Transverse colon (tissue), 4 donors: ENCODE measurements around the gene CBX3. TPM values are rescaled to one million over a fixed set of nuclear protein-coding genes. Genes with fewer than 3 reads are reported as not detected.
A peak's percentile ranks its signal among the peaks of the same experiment; 100 is the strongest.
"Not testable (repeated sequence)": the region's sequence is repeated elsewhere in the genome, so short reads cannot be mapped to it uniquely, and the experiment has no call there.

ENCODE experiments used
- DNase-seq: peaks from one replicate; pipeline ENCODE4 v3.0.0-alpha.2; 2019
- H3K27ac ChIP-seq, 4 donors: fragments of 200-600 bp; sonication (generic); 2 replicates each; pipeline ENCODE4 v1.5.1; 2016 to 2018; ENCODE audit warnings: inconsistent platforms in 4 of 4
- H3K27me3 ChIP-seq: fragments of 200-600 bp; sonication (generic); 2 replicates; pipeline ENCODE4 v1.5.1; 2017; ENCODE audit warnings: inconsistent platforms
- H3K36me3 ChIP-seq, 4 donors: fragments of 200-600 bp; sonication (generic); 2 replicates each; pipeline ENCODE4 v1.5.1; 2017 to 2019; ENCODE audit warnings: inconsistent platforms in 4 of 4
- H3K4me1 ChIP-seq, 4 donors: fragments of 200-600 bp; sonication (generic); 2 replicates each; pipeline ENCODE4 v1.5.1; 2017 to 2020; ENCODE audit warnings: inconsistent platforms in 4 of 4
- H3K4me3 ChIP-seq, 4 donors: fragments of 200-600 bp; sonication (generic); 1 replicate in 1 of 4; 2 replicates in 3 of 4; pipeline versions ENCODE4 v1.5.1 to v1.6.1; 2017 to 2019; ENCODE audit warnings: inconsistent platforms in 4 of 4
- H3K9me3 ChIP-seq, 2 donors: fragments of 200-600 bp; sonication (generic); 2 replicates each; pipeline ENCODE4 v1.5.1; 2017 to 2019; ENCODE audit warnings: inconsistent platforms in 2 of 2
- CTCF ChIP-seq, 5 experiments: fragments of 200-600 bp in 3 of 5; fragments of 450-650 bp in 2 of 5; sonication (generic) in 3 of 5; IDR thresholded peaks; 1 replicate in 2 of 5; 2 replicates in 3 of 5; pipeline ENCODE4 v1.5.1; 2016 to 2017; ENCODE audit warnings: antibody characterized with exemption in 5 of 5, inconsistent platforms in 3 of 5, mild to moderate bottlenecking in 2 of 5, moderate library complexity in 1 of 5
- EP300 ChIP-seq: sonication (generic); formaldehyde crosslinking; IDR thresholded peaks from one replicate; pipeline ENCODE4 v1.6.1; 2017; ENCODE audit warnings: antibody characterized with exemption, low read depth
- POLR2A ChIP-seq: fragments of 450-650 bp; IDR thresholded peaks from one replicate; pipeline ENCODE4 v1.6.1; 2016; ENCODE audit warnings: antibody characterized with exemption, mild to moderate bottlenecking, moderate library complexity
- POLR2AphosphoS5 ChIP-seq, 3 donors: sonication (generic); formaldehyde crosslinking; IDR thresholded peaks; one replicate each; pipeline ENCODE4 v1.6.1; 2016; ENCODE audit warnings: antibody characterized with exemption in 3 of 3
- WGBS, 2 donors: methylation state at CpG; one replicate each; pipeline ENCODE4 v1.1.5; 2018; ENCODE audit warnings: low coverage in 1 of 2; 5-methylcytosine and 5-hydroxymethylcytosine counted together
- in situ Hi-C, 4 donors: fragments of 200-750 bp; cut with MboI; loops; one replicate each; pipeline versions ENCODE4 v1.15.0 to v1.15.1; 2017; ENCODE audit warnings: low sequenced_read_pairs in 3 of 4, low pct_ligation_motif_present in 1 of 4, low pct_unique_long_range_greater_than_20kb in 1 of 4
- intact Hi-C: fragments of 100-400 bp; cut with DNase I; formaldehyde crosslinking; loops from one replicate; pipeline ENCODE4 v1.15.1; 2023; ENCODE audit warnings: low total_unique reads
- total RNA-seq, 4 donors: library from RNA; depleted of rRNA; stranded (reverse); fragments of >200 nt; gene quantifications; one replicate each; pipeline ENCODE4 v1.1.0, GENCODE V29; 2016

The CBX3 gene
- total RNA-seq, 4 donors from 2014 or later, result 48.2 to 107 (median 60.3) TPM

- Histone ChIP-seq H3K9me3 (no peaks in the 10 kb centered on the region), H3K4me1 (peaks cover 0 to 53% (median 23%) of the 10 kb centered on the region in 4 donors), H3K4me3 (no peak overlapping the region), H3K36me3 (no peaks in the 10 kb centered on the region), H3K27me3 (no peaks in the 10 kb centered on the region), H3K27ac (no peak overlapping the region)
- 69 to 80% methylated on average over 1 to 2 of the region's 2 CpGs for WGBS, 2 donors
- intact Hi-C loops (no loop called here), in situ Hi-C loops (no loop called here)
- TF ChIP-seq POLR2AphosphoS5 (IDR thresholded peaks at IDR 0.05), result peak in 1 of 3 donors; percentile 32
- TF ChIP-seq POLR2A, result no peak
- DNase-seq, result no peak
These were observed 42.3 kb upstream of the CBX3 start for GRCh38 chr7:26159243-26159642.

GRCh38 chr7:26160896-26161295, 40.6 kb upstream of the CBX3 start:
- no peaks in the 10 kb centered on the region for H3K27me3 ChIP-seq
- no peaks in the 10 kb centered on the region for H3K36me3 ChIP-seq
- DNase-seq, result no peak
- H3K4me1 ChIP-seq, result peaks cover 0 to 40% (median 19%) of the 10 kb centered on the region in 4 donors
- WGBS, 2 donors, result 70% methylated on average over 2 of the region's 2 CpGs; no CpG with 5 or more reads in 1 of the 2 donors
- in situ Hi-C loops (no loop called here), intact Hi-C loops (no loop called here)
- no peaks in the 10 kb centered on the region for H3K9me3 ChIP-seq
- no peak overlapping the region for H3K27ac ChIP-seq
- TF ChIP-seq POLR2A (no peak), CTCF (IDR thresholded peaks at IDR 0.05) (no peak), POLR2AphosphoS5 (IDR thresholded peaks at IDR 0.05) (no peak), EP300 (no peak)
- H3K4me3 ChIP-seq, result no peak overlapping the region

DNA sequence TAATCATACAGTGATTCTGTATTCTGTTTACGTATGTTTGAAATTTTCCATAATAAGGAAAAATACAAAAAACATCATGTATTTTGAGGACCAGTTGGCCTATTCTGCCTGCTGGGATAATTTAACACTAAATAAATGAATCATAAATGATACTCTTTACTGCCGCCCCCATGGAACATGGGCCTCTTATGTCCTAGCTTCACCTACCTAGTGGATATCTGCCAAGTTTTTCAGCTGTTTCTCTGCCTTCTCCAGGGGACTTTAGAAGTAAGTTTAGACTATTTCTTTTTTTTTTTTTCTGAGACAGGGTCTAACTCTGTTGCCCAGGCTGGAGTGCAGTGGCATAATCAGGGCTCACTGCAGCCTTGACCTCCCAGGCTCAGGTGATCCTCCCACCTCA, 39.1 kb upstream of the CBX3 start:
- TF ChIP-seq POLR2A (no peak), CTCF (IDR thresholded peaks at IDR 0.05) (no peak), EP300 (no peak), POLR2AphosphoS5 (IDR thresholded peaks at IDR 0.05) (no peak)
- H3K4me1 ChIP-seq, result peaks cover 0 to 34% (median 15%) of the 10 kb centered on the region in 4 donors
- no peaks in the 10 kb centered on the region for H3K9me3 ChIP-seq
- no peaks in the 10 kb centered on the region for H3K36me3 ChIP-seq
- intact Hi-C loops (no loop called here), in situ Hi-C loops (no loop called here)
- no peaks in the 10 kb centered on the region for H3K27me3 ChIP-seq
- no peak overlapping the region for H3K27ac ChIP-seq
- DNase-seq, result no peak
- 73 to 80% methylated on average over 2 of the region's 2 CpGs for WGBS, 2 donors
- H3K4me3 ChIP-seq, result no peak overlapping the region

DNA sequence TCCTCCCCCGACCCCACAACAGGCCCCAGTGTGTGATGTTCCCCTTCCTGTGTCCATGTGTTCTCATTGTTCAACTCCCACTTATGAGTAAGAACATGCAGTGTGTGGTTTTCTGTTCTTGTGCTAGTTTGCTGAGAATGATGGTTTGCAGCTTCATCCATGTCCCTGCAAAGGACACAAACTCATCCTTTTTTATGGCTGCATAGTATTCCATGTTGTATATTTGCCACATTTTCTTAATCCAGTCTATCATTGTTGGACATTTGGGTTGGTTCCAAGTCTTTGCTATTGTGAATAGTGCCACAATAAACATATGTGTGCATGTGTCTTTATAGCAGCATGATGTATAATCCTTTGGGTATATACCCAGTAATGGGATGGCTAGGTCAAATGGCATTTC, 37.7 kb upstream of the CBX3 start:
- WGBS, 2 donors, result 60 to 84% methylated on average over 1 of the region's 1 CpG
- H3K4me3 ChIP-seq, in situ Hi-C loops: not testable (repeated sequence)

DNA sequence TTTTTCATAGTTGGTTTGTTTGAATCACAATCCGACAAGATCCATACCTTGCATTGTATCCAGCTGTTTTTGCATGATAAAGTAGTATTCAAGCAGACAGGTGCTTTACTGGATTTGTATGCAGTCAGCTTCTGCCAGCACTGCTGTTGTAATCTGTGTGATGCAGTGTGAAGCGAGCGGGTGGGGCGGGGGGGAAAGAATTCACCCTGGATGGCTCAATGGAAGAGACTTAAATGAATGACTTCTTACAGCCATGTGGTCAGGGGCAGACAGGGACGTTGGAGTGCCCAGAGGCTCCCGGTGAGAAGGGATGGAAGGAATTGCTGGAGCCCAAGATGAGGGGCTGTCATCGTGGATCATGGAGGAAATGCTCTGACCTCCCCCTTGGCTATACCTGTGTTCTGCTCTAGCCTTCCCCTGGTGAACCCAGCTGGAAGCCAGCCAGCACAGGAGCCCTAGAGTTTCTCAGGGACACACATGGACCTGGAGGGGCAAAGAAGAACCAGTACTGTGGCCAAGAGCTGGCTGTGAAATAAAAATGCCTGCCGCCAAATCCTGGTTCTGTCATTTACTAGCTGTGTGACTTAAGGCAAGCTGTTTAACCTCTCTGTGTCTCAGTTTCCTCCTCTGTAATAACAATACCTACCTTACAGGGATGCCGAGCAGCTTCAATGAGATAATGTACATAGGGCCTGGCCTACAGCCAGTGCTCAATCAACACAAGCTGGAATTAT, 35.4 kb upstream of the CBX3 start:
- TF ChIP-seq EP300 (no peak), POLR2A (no peak), POLR2AphosphoS5 (IDR thresholded peaks at IDR 0.05) (no peak), CTCF (IDR thresholded peaks at IDR 0.05) (no peak)
- H3K27me3 ChIP-seq, result no peaks in the 10 kb centered on the region
- no peaks in the 10 kb centered on the region for H3K9me3 ChIP-seq
- intact Hi-C loops, result no loop called here
- H3K36me3 ChIP-seq, result no peaks in the 10 kb centered on the region
- no peak overlapping the region for H3K4me3 ChIP-seq
- H3K4me1 ChIP-seq, result peaks cover 0 to 15% (median 10%) of the 10 kb centered on the region in 4 donors
- no peak for DNase-seq
- peak overlapping the region in 1 of 4 donors; percentile 35 for H3K27ac ChIP-seq
- WGBS, 2 donors, result 65 to 73% methylated on average over 4 to 9 of the region's 9 CpGs
- in situ Hi-C loops, result no loop called here

More for the DNA sequence above, 37.7 kb upstream of the CBX3 start:
- H3K27ac ChIP-seq, intact Hi-C loops, H3K36me3 ChIP-seq, H3K9me3 ChIP-seq, H3K27me3 ChIP-seq, DNase-seq: not testable (repeated sequence)
- H3K4me1 ChIP-seq, result peaks cover 0 to 25% (median 14%) of the 10 kb centered on the region in 4 donors
